Measurements from ENCODE around the gene TMEM250. TPM values are rescaled to one million over a fixed set of nuclear protein-coding genes. Genes with fewer than 3 reads are reported as not detected.

TMEM250 gene
- polyA plus RNA-seq, 4 donors: 14.3 to 22.0 (median 15.2) TPM

GRCh38 chr9:136085815-136086212 is 32.9 kb downstream of the TMEM250 start:
- no peak for DNase-seq (ENCODE audit: low read depth in 4 of 4, low spot score in 3 of 4)

- no peak for DNase-seq (ENCODE audit: low read depth in 4 of 4, low spot score in 3 of 4)
Measured at GRCh38 chr9:136084063-136084944, 34.4 kb downstream of the TMEM250 start.

- DNase-seq (ENCODE audit: low read depth in 4 of 4, low spot score in 3 of 4): no peak
Measured at GRCh38 chr9:136083558-136084062, 35.1 kb downstream of the TMEM250 start.

- DNase-seq (ENCODE audit: low read depth in 4 of 4, low spot score in 3 of 4): no peak
Measured at GRCh38 chr9:136082496-136083361, 35.9 kb downstream of the TMEM250 start.

- no peak for DNase-seq (ENCODE audit: low read depth in 4 of 4, low spot score in 3 of 4)
Measured at GRCh38 chr9:136081826-136082495, 36.7 kb downstream of the TMEM250 start.

- DNase-seq (ENCODE audit: low read depth in 4 of 4, low spot score in 3 of 4): no peak
Measured at GRCh38 chr9:136081113-136081825, 37.4 kb downstream of the TMEM250 start.

- no peak for DNase-seq (ENCODE audit: low read depth in 4 of 4, low spot score in 3 of 4)
Measured at GRCh38 chr9:136080716-136081112, 38.0 kb downstream of the TMEM250 start.

- DNase-seq (ENCODE audit: low read depth in 4 of 4, low spot score in 3 of 4): no peak
Measured at GRCh38 chr9:136079916-136080246, 38.8 kb downstream of the TMEM250 start.

GRCh38 chr9:136079211-136079915 is 39.3 kb downstream of the TMEM250 start:
- no peak for DNase-seq (ENCODE audit: low read depth in 4 of 4, low spot score in 3 of 4)

- DNase-seq (ENCODE audit: low read depth in 4 of 4, low spot score in 3 of 4): no peak
Measured at GRCh38 chr9:136078498-136079011, 40.1 kb downstream of the TMEM250 start.

GRCh38 chr9:136078024-136078423 is 40.7 kb downstream of the TMEM250 start:
- no peak for DNase-seq (ENCODE audit: low read depth in 4 of 4, low spot score in 3 of 4)

GRCh38 chr9:136077491-136077890 is 41.2 kb downstream of the TMEM250 start:
- no peak for DNase-seq (ENCODE audit: low read depth in 4 of 4, low spot score in 3 of 4)

GRCh38 chr9:136075881-136076678 is 42.6 kb downstream of the TMEM250 start:
- DNase-seq (ENCODE audit: low read depth in 4 of 4, low spot score in 3 of 4): no peak

- DNase-seq (ENCODE audit: low read depth in 4 of 4, low spot score in 3 of 4): no peak
Measured at GRCh38 chr9:136075134-136075841, 43.4 kb downstream of the TMEM250 start.

GRCh38 chr9:136074706-136075105 is 44.0 kb downstream of the TMEM250 start:
- no peak for DNase-seq (ENCODE audit: low read depth in 4 of 4, low spot score in 3 of 4)
